Effector memory CD4-positive, alpha-beta T cell (primary cell): ENCODE data around the gene ZNF701.
"Not testable (repeated sequence)": the region's sequence is repeated elsewhere in the genome, so short reads cannot be mapped to it uniquely, and the experiment has no call there.

Experiments used
- DNase-seq, 3 donors: peaks; one replicate each; pipeline ENCODE4 v3.0.0-alpha.2; 2020
- H3K27ac ChIP-seq: 2 replicates; pipeline ENCODE4 v1.7.0; 2013; ENCODE audit warnings: mild to moderate bottlenecking, low read length, moderate library complexity; ENCODE audit not compliant: insufficient read depth, poor library complexity, severe bottlenecking
- H3K27me3 ChIP-seq: replicated peaks from 2 replicates; pipeline ENCODE4 v1.7.0; 2013; ENCODE audit warnings: mild to moderate bottlenecking, low read length; ENCODE audit not compliant: insufficient read depth, control insufficient read depth, poor library complexity, severe bottlenecking
- H3K36me3 ChIP-seq: 2 replicates; pipeline ENCODE4 v1.7.0; 2013; ENCODE audit warnings: mild to moderate bottlenecking, low read length, moderate library complexity; ENCODE audit not compliant: control insufficient read depth, insufficient read depth
- H3K4me1 ChIP-seq: 2 replicates; pipeline ENCODE4 v1.7.0; 2013; ENCODE audit warnings: low read length, mild to moderate bottlenecking; ENCODE audit not compliant: control insufficient read depth, insufficient read depth, poor library complexity, severe bottlenecking
- H3K4me3 ChIP-seq: 2 replicates; pipeline ENCODE4 v1.7.0; 2013; ENCODE audit warnings: low read length, low read depth, mild to moderate bottlenecking; ENCODE audit not compliant: insufficient read depth, poor library complexity, severe bottlenecking
- H3K9me3 ChIP-seq: 2 replicates; pipeline ENCODE4 v1.7.0; 2013; ENCODE audit warnings: mild to moderate bottlenecking, low read length, moderate library complexity; ENCODE audit not compliant: control insufficient read depth

The ZNF701 gene

DNA sequence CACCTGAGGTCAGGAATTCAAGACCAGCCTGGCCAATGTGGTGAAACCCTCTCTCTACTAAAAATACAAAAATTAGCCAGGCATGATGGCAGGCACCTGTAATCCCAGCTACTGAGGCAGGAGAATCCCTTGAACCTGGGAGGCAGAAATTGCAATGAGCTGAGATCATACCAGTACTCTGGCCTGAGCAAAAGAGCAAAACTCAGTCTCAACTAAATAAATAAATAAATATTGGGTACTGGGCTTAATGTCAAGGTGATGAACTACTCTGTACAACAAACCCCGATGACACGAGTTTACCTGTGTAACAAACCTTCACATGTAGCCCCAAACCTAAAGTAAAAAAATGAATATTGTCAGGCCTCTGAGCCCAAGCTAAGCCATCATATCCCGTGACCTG lies 57.4 kb downstream of the ZNF701 start:
- peaks cover 33% of the 10 kb centered on the region for H3K36me3 ChIP-seq
- not testable (repeated sequence) for H3K4me1 ChIP-seq, H3K9me3 ChIP-seq, DNase-seq, H3K27ac ChIP-seq, H3K4me3 ChIP-seq, H3K27me3 ChIP-seq

DNA sequence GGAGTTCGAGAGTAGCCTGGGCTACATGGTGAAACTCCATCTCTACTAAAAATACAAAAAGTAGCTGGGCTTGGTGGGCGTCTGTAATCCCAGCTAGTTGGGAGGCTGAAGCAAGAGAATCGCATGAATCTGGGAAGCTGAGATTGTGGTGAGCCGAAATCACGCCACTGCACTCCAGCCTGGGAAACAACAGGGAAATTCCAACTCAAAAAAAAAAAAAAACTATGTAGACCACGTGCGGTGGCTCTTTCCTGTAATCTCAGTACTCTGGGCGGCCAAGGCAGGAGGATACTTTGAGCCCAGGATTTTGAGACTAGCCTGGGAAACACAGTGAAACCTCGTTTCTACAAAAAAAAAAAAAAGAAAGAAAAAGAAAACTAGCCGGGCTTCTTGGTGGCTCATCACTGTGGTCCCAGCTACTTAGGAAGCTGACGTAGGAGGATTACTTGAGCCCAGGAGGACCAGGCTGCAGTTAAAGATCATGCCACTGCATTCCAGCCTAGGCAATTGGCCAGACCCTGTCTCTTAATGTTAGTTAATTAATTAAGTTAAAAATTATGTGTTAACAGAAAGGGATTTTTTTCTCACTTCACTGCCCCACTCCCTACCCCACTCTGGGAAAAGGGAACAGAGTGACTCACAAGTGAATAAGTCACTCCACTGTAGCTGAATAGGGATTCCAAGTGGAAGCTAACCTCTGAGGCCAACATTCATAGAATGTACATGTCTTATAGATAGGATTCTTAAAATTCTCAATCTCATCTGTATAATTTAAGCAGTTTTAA lies 65.9 kb downstream of the ZNF701 start:
- Histone ChIP-seq H3K27ac (no peak overlapping the region), H3K36me3 (no peaks in the 10 kb centered on the region), H3K27me3 (no peaks in the 10 kb centered on the region), H3K4me1 (peaks cover 4% of the 10 kb centered on the region), H3K4me3 (no peak overlapping the region), H3K9me3 (no peaks in the 10 kb centered on the region)
- no peak for DNase-seq
